Heart left ventricle (tissue), 16 donors: Measurements from ENCODE around the gene CDC42SE1. TPM values are rescaled to one million over a fixed set of nuclear protein-coding genes. Genes with fewer than 3 reads are reported as not detected.

Source experiments
- ATAC-seq, 4 donors: fragments of 200-7000 bp; cut with Tn5 transposase; one replicate each; pipeline ENCODE4 v1.9.1; 2020 to 2022; ENCODE audit warnings: moderate library complexity in 4 of 4, mild to moderate bottlenecking in 3 of 4, moderate number of reproducible peaks in 1 of 4
- DNase-seq, 5 donors: peaks; one replicate each; pipeline ENCODE4 v3.0.0-alpha.2; 2020
- H3K27ac ChIP-seq, 12 donors: fragments of 200-600 bp; sonication (generic) in 4 of 12; one replicate each; pipeline versions ENCODE4 v1.5.0 to v1.8.0; 2016 to 2022; ENCODE audit warnings: mild to moderate bottlenecking in 2 of 12
- H3K27me3 ChIP-seq, 9 donors: fragments of 200-600 bp; sonication (generic) in 2 of 9; one replicate each; pipeline versions ENCODE4 v1.5.1 to v1.8.0; 2016 to 2022; ENCODE audit warnings: mild to moderate bottlenecking in 3 of 9
- H3K36me3 ChIP-seq, 9 donors: fragments of 200-600 bp; sonication (generic) in 2 of 9; one replicate each; pipeline versions ENCODE4 v1.5.0 to v1.8.0; 2018 to 2022; ENCODE audit warnings: mild to moderate bottlenecking in 2 of 9
- H3K4me1 ChIP-seq, 12 donors: fragments of 200-600 bp; sonication (generic) in 4 of 12; one replicate each; pipeline versions ENCODE4 v1.5.0 to v1.8.0; 2016 to 2022; ENCODE audit warnings: mild to moderate bottlenecking in 3 of 12
- H3K4me3 ChIP-seq, 12 donors: fragments of 200-600 bp; sonication (generic) in 4 of 12; one replicate each; pipeline versions ENCODE4 v1.5.0 to v1.8.0; 2017 to 2022; ENCODE audit warnings: mild to moderate bottlenecking in 9 of 12, moderate library complexity in 4 of 12
- H3K9me3 ChIP-seq, 12 donors: fragments of 200-600 bp; sonication (generic) in 4 of 12; one replicate each; pipeline versions ENCODE4 v1.5.0 to v1.8.0; 2016 to 2022; ENCODE audit warnings: mild to moderate bottlenecking in 1 of 12
- CTCF ChIP-seq, 12 donors: fragments of 200-600 bp; sonication (generic) in 4 of 12; IDR thresholded peaks; one replicate each; pipeline versions ENCODE4 v1.5.0 to v1.8.0; 2018 to 2022; ENCODE audit warnings: antibody characterized with exemption in 12 of 12, mild to moderate bottlenecking in 5 of 12
- POLR2A ChIP-seq, 2 donors: fragments of 450-650 bp; IDR thresholded peaks; one replicate each; pipeline ENCODE4 v1.6.1; 2017; ENCODE audit warnings: antibody characterized with exemption in 2 of 2, mild to moderate bottlenecking in 2 of 2, moderate library complexity in 2 of 2
- WGBS, 4 donors: extraction: QIAGEN DNeasy Blood & Tissue Kit in 2 of 4; methylation state at CpG; one replicate each; pipeline versions ENCODE4 v1.1.5 to v1.1.7; 2013 to 2018; 5-methylcytosine and 5-hydroxymethylcytosine counted together
- intact Hi-C, 10 donors: fragments of 100-400 bp; cut with DNase I; formaldehyde crosslinking; loops; one replicate each; pipeline versions ENCODE4 v1.11.1 to v1.14.2; 2022
- polyA plus RNA-seq, 2 donors: library from polyadenylated mRNA; stranded (reverse); fragments of 200-250 nt; gene quantifications; one replicate each; pipeline ENCODE4 v1.2.3, GENCODE V29; 2013
- total RNA-seq, 9 donors: library from RNA; depleted of rRNA in 2 of 9; stranded (reverse); fragments of >200 nt in 2 of 9; fragmentation: NEBNext Ultra II Directional in 3 of 9; extraction: Animal tissue kit (Norgen Biotek cat#: 25700) in 3 of 9; gene quantifications; one replicate each; pipeline versions ENCODE4 v1.1.0 to v1.2.4, GENCODE V29; 2016 to 2023
- donor health status: ischemic (EF 13 %, LVEDD 7.1; RV severe dilation, severe dysfunction).
- donor health status: healthy with polysubstance abuse.
- donor health status: DM: no; HTN: yes; CAD: no.
- donor health status: DM: no; HTN: no; CAD: no.
- donor health status: ischemic (EF 25% LVEDD 6.9; RV normal size, moderate dysfunction).
- donor health status: ischemic (EF 25% LVEDD 5.7; RV mildly dilated, moderate dysfunction).
- donor health status: healthy.
- donor health status: DM: yes; HTN: yes; CAD: no.
- donor health status: ischemic (EF 35%, LVEDD 5.7; RV mildly dilated, moderate dysfunction).
- donor health status: nonischemic (EF 11% LVEDD 7.7; RV severe dilation, severe dysfunction).
- donor health status: DM: yes; HTN: yes; CAD: no.
- donor health status: PGD.
- donor health status: ischemic (EF 29% LVEDD 5.4; RV normal size, mild dysfunction).
- donor health status: nonischemic (EF 23%, LVEDD 6.1; RV moderate dilation, normal function).

The CDC42SE1 gene
- total and polyA plus RNA-seq, 11 donors = 20.3 to 65.9 (median 28.2) TPM

- no peak overlapping the region for H3K27ac ChIP-seq
- DNase-seq (no peak), ATAC-seq (no peak)
- peaks cover 0 to 24% (median 8%) of the 10 kb centered on the region in 9 donors for H3K36me3 ChIP-seq
- 46 to 64% (median 63%) methylated on average over 3 of the region's 3 CpGs for WGBS, 4 donors
- H3K4me1 ChIP-seq = peaks cover 0 to 18% (median 0%) of the 10 kb centered on the region in 12 donors
- TF ChIP-seq POLR2A (IDR thresholded peaks at IDR 0.05) (no peak), CTCF (IDR thresholded peaks at IDR 0.05) (no peak)
- intact Hi-C loops = no loop called here
- no peak overlapping the region for H3K4me3 ChIP-seq
- H3K27me3 ChIP-seq = no peaks in the 10 kb centered on the region
- no peaks in the 10 kb centered on the region for H3K9me3 ChIP-seq
These were observed 19.9 kb downstream of the CDC42SE1 start for GRCh38 chr1:151039521-151039920.

GRCh38 chr1:151037032-151037431, 22.4 kb downstream of the CDC42SE1 start:
- no peak for TF ChIP-seq CTCF (IDR thresholded peaks at IDR 0.05)
- TF ChIP-seq POLR2A (IDR thresholded peaks at IDR 0.05) = no peak
- no peaks in the 10 kb centered on the region for H3K27me3 ChIP-seq
- H3K9me3 ChIP-seq = no peaks in the 10 kb centered on the region
- peaks cover 0 to 34% (median 27%) of the 10 kb centered on the region in 9 donors for H3K36me3 ChIP-seq
- H3K4me3 ChIP-seq = no peak overlapping the region
- no peak for DNase-seq
- intact Hi-C loops = no loop called here
- H3K4me1 ChIP-seq = peaks cover 0 to 18% (median 0%) of the 10 kb centered on the region in 12 donors
- ATAC-seq = no peak
- no peak overlapping the region for H3K27ac ChIP-seq
- WGBS, 4 donors = 86 to 91% (median 90%) methylated on average over 6 of the region's 6 CpGs

- Histone ChIP-seq H3K36me3 (peaks cover 0 to 41% (median 33%) of the 10 kb centered on the region in 9 donors), H3K27me3 (no peaks in the 10 kb centered on the region), H3K4me3 (no peak within 1 kb of the TSS), H3K9me3 (no peaks in the 10 kb centered on the region), H3K27ac (peak within 1 kb of the TSS in 1 of 12 donors; percentile 49), H3K4me1 (peaks cover 0 to 18% (median 0%) of the 10 kb centered on the region in 12 donors)
- no peak for ATAC-seq
- TF ChIP-seq CTCF (IDR thresholded peaks at IDR 0.05) (no peak), POLR2A (IDR thresholded peaks at IDR 0.05) (no peak)
- DNase-seq = no peak
- WGBS, 4 donors = 50 to 70% (median 51%) methylated on average over 2 of the region's 2 CpGs
- intact Hi-C loops = no loop called here
These were observed 23.1 kb downstream of the CDC42SE1 start, which contains the start of gene BNIPL for GRCh38 chr1:151036356-151036755. Gene BNIPL, plus strand, starts transcription at chr1:151036586. Its CDS starts 140 bp downstream, at chr1:151036726.

- Histone ChIP-seq H3K9me3 (no peaks in the 10 kb centered on the region), H3K4me1 (peaks cover 0 to 18% (median 0%) of the 10 kb centered on the region in 12 donors), H3K27ac (peak overlapping the region in 3 of 12 donors; percentile 2 to 13 (median 13)), H3K36me3 (peaks cover 0 to 53% (median 45%) of the 10 kb centered on the region in 9 donors), H3K27me3 (no peaks in the 10 kb centered on the region), H3K4me3 (no peak overlapping the region)
- TF ChIP-seq CTCF (IDR thresholded peaks at IDR 0.05) (no peak), POLR2A (IDR thresholded peaks at IDR 0.05) (no peak)
- intact Hi-C loops = no loop called here
- DNase-seq = no peak
- WGBS, 4 donors = 78 to 97% (median 92%) methylated on average over 3 of the region's 3 CpGs
- no peak for ATAC-seq
These were observed 24.3 kb downstream of the CDC42SE1 start for GRCh38 chr1:151035167-151035566.
